ENCODE data around the gene MTX1. TPM values are rescaled to one million over a fixed set of nuclear protein-coding genes. Genes with fewer than 3 reads are reported as not detected.
A peak's percentile ranks its signal among the peaks of the same experiment; 100 is the strongest.

Gene MTX1
- total RNA-seq, 2 donors from 2014 or later: 47.3 to 63.2 TPM

DNA sequence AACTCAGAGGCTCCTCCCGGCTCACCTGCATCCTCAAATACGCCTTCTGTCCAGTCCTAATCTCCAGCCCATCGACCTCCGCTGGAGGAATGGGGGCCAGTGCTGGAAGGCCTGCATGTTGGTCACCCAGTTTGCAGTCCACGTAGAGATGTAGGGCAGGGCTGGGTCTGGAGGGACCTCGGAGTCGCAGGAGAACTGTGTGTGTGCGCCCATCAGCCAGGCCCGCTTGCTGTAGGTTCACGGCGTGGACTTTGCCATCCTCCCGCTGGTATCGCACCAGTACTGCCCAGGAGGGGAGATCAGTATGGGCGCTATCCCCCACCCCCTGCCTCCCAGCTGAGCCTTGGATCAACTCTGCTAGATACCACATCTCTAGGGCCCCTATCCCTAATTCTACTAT, 3.5 kb upstream of the MTX1 start:
- Mint-ChIP-seq H3K27ac (no peak overlapping the region), H3K9me3 (no peaks in the 10 kb centered on the region), H3K27me3 (ENCODE audit: insufficient read depth) (peaks cover 1% of the 10 kb centered on the region), H3K36me3 (ENCODE audit: low read depth) (peaks cover 35% of the 10 kb centered on the region), H3K4me3 (no peak overlapping the region), H3K4me1 (peaks cover 22% of the 10 kb centered on the region)
- H3K4me1 ChIP-seq (ENCODE audit: control insufficient read depth, insufficient read depth, low read length): peaks cover 5% of the 10 kb centered on the region
- no peaks in the 10 kb centered on the region for H3K27me3 ChIP-seq (ENCODE audit: control insufficient read depth, insufficient read depth, low read length, poor library complexity, severe bottlenecking)
- DNase-seq: no peak
- H3K9ac ChIP-seq (ENCODE audit: extremely low read depth, low read length, poor library complexity, severe bottlenecking): no peak overlapping the region
- H3K9me3 ChIP-seq (ENCODE audit: control insufficient read depth, low read length): no peaks in the 10 kb centered on the region
- TF ChIP-seq, protein P1, sequence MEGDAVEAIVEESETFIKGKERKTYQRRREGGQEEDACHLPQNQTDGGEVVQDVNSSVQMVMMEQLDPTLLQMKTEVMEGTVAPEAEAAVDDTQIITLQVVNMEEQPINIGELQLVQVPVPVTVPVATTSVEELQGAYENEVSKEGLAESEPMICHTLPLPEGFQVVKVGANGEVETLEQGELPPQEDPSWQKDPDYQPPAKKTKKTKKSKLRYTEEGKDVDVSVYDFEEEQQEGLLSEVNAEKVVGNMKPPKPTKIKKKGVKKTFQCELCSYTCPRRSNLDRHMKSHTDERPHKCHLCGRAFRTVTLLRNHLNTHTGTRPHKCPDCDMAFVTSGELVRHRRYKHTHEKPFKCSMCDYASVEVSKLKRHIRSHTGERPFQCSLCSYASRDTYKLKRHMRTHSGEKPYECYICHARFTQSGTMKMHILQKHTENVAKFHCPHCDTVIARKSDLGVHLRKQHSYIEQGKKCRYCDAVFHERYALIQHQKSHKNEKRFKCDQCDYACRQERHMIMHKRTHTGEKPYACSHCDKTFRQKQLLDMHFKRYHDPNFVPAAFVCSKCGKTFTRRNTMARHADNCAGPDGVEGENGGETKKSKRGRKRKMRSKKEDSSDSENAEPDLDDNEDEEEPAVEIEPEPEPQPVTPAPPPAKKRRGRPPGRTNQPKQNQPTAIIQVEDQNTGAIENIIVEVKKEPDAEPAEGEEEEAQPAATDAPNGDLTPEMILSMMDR (conservative IDR thresholded peaks at IDR 0.05): no peak
- WGBS, 2 experiments (ENCODE audit: insufficient coverage in 1 of 2, insufficient read length in 1 of 2): 92 to 98% methylated on average over 8 to 14 of the region's 14 CpGs
- H3K36me3 ChIP-seq (ENCODE audit: control insufficient read depth, insufficient read depth, low read length): no peaks in the 10 kb centered on the region
- H3K27ac ChIP-seq (ENCODE audit: low read depth, low read length): no peak overlapping the region
- H3K4me3 ChIP-seq (ENCODE audit: low read length): no peak overlapping the region

- Histone ChIP-seq H3K36me3 (ENCODE audit: control insufficient read depth, insufficient read depth, low read length) (peaks cover 9% of the 10 kb centered on the region), H3K9ac (ENCODE audit: extremely low read depth, low read length, poor library complexity, severe bottlenecking) (no peak overlapping the region), H3K4me1 (ENCODE audit: control insufficient read depth, insufficient read depth, low read length) (peaks cover 5% of the 10 kb centered on the region), H3K4me3 (ENCODE audit: low read length) (no peak overlapping the region), H3K27ac (ENCODE audit: low read depth, low read length) (no peak overlapping the region), H3K9me3 (ENCODE audit: control insufficient read depth, low read length) (no peaks in the 10 kb centered on the region), H3K27me3 (ENCODE audit: control insufficient read depth, insufficient read depth, low read length, poor library complexity, severe bottlenecking) (no peaks in the 10 kb centered on the region)
- Mint-ChIP-seq H3K4me3 (no peak overlapping the region), H3K9me3 (no peaks in the 10 kb centered on the region), H3K4me1 (peaks cover 24% of the 10 kb centered on the region), H3K36me3 (ENCODE audit: low read depth) (peaks cover 24% of the 10 kb centered on the region), H3K27me3 (ENCODE audit: insufficient read depth) (peaks cover 1% of the 10 kb centered on the region), H3K27ac (no peak overlapping the region)
- TF ChIP-seq, protein P1 (conservative IDR thresholded peaks at IDR 0.05): no peak
- 84 to 94% methylated on average over 3 to 9 of the region's 9 CpGs for WGBS, 2 experiments (ENCODE audit: insufficient coverage in 1 of 2, insufficient read length in 1 of 2)
- DNase-seq: no peak
These were observed 2.4 kb upstream of the MTX1 start for GRCh38 chr1:155205969-155206593.

- H3K4me3 Mint-ChIP-seq: peak overlapping the region; percentile 89
- WGBS, 2 experiments (ENCODE audit: insufficient coverage in 1 of 2, insufficient read length in 1 of 2): 12 to 31% methylated on average over 8 to 13 of the region's 13 CpGs
- Histone ChIP-seq H3K36me3 (ENCODE audit: control insufficient read depth, insufficient read depth, low read length) (peaks cover 9% of the 10 kb centered on the region), H3K27me3 (ENCODE audit: control insufficient read depth, insufficient read depth, low read length, poor library complexity, severe bottlenecking) (no peaks in the 10 kb centered on the region), H3K27ac (ENCODE audit: low read depth, low read length) (peak overlapping the region; percentile 99), H3K4me3 (ENCODE audit: low read length) (peak overlapping the region; percentile 93), H3K4me1 (ENCODE audit: control insufficient read depth, insufficient read depth, low read length) (peaks cover 5% of the 10 kb centered on the region), H3K9ac (ENCODE audit: extremely low read depth, low read length, poor library complexity, severe bottlenecking) (peak overlapping the region; percentile 99), H3K9me3 (ENCODE audit: control insufficient read depth, low read length) (no peaks in the 10 kb centered on the region)
- peaks cover 24% of the 10 kb centered on the region for H3K4me1 Mint-ChIP-seq
- peak overlapping the region; percentile 20 for H3K27ac Mint-ChIP-seq
- peak; percentile 97 for DNase-seq
- H3K9me3 Mint-ChIP-seq: no peaks in the 10 kb centered on the region
- peaks cover 19% of the 10 kb centered on the region for H3K36me3 Mint-ChIP-seq (ENCODE audit: low read depth)
- peaks cover 1% of the 10 kb centered on the region for H3K27me3 Mint-ChIP-seq (ENCODE audit: insufficient read depth)
- TF ChIP-seq, protein P1 (conservative IDR thresholded peaks at IDR 0.05): peak; percentile 92
These were observed 1.3 kb upstream of the MTX1 start for GRCh38 chr1:155206891-155207805.

All from endodermal cell (in vitro differentiated cells).